DND-41 (cell line): ENCODE measurements around the gene ERC1.

Source experiments
- ATAC-seq: fragments of 200-7000 bp; cut with Tn5 transposase; 3 replicates; pipeline ENCODE4 v1.9.1; 2021; ENCODE audit warnings: low read depth; ENCODE audit not compliant: insufficient read depth
- DNase-seq: peaks from one replicate; pipeline ENCODE4 v3.0.0-alpha.2; 2020
- H2AFZ ChIP-seq: 2 replicates; pipeline ENCODE4 v1.6.0; 2012; ENCODE audit warnings: low read depth, low read length
- H3K27ac ChIP-seq: 2 replicates; pipeline ENCODE4 v1.5.1; 2012; ENCODE audit warnings: low read length, inconsistent platforms
- H3K27me3 ChIP-seq: fragments of 200-600 bp; sonication (generic); 2 replicates; pipeline ENCODE4 v1.6.0; 2012; ENCODE audit warnings: low read length, mild to moderate bottlenecking, inconsistent platforms; ENCODE audit not compliant: insufficient read depth, poor library complexity
- H3K36me3 ChIP-seq: 2 replicates; pipeline ENCODE4 v1.5.1; 2012; ENCODE audit warnings: low read length, inconsistent platforms; ENCODE audit not compliant: insufficient read depth
- H3K4me1 ChIP-seq: 2 replicates; pipeline ENCODE4 v1.5.1; 2012; ENCODE audit warnings: mild to moderate bottlenecking, low read length; ENCODE audit not compliant: insufficient read depth
- H3K4me2 ChIP-seq: 2 replicates; pipeline ENCODE4 v1.6.0; 2012; ENCODE audit warnings: mild to moderate bottlenecking, moderate library complexity, low read length, inconsistent platforms; ENCODE audit not compliant: insufficient read depth
- H3K4me3 ChIP-seq, 2 experiments: fragments of 200-600 bp in 1 of 2; shearing (Covaris generic) in 1 of 2; 2 replicates each; pipeline ENCODE4 v1.5.1; 2012 to 2016; ENCODE audit warnings: inconsistent platforms in 2 of 2, low read length in 2 of 2, mild to moderate bottlenecking in 2 of 2, low read depth in 1 of 2, moderate library complexity in 1 of 2
- H3K79me2 ChIP-seq: 2 replicates; pipeline ENCODE4 v1.6.0; 2012; ENCODE audit warnings: low read length, inconsistent platforms; ENCODE audit not compliant: insufficient read depth
- H3K9ac ChIP-seq: 2 replicates; pipeline ENCODE4 v1.6.0; 2012; ENCODE audit warnings: low read depth, mild to moderate bottlenecking, inconsistent platforms, low read length, moderate library complexity
- H3K9me3 ChIP-seq: 2 replicates; pipeline ENCODE4 v1.5.1; 2012; ENCODE audit warnings: low read length, moderate library complexity, mild to moderate bottlenecking, inconsistent platforms; ENCODE audit not compliant: insufficient read depth, severe bottlenecking
- H4K20me1 ChIP-seq: 2 replicates; pipeline ENCODE4 v1.6.0; 2012; ENCODE audit warnings: low read length; ENCODE audit not compliant: insufficient read depth
- CTCF ChIP-seq: IDR thresholded peaks from 2 replicates; pipeline ENCODE4 v1.5.1; 2012; ENCODE audit warnings: borderline replicate concordance, low read length, moderate library complexity, mild to moderate bottlenecking; ENCODE audit not compliant: poor library complexity, severe bottlenecking; ENCODE audit errors: extremely low read depth
- EZH2 ChIP-seq: IDR thresholded peaks from 3 replicates; pipeline ENCODE4 v1.6.1; 2012; ENCODE audit warnings: borderline replicate concordance, low read depth, mild to moderate bottlenecking, moderate library complexity, low read length, inconsistent platforms; ENCODE audit not compliant: severe bottlenecking

The ERC1 gene

GRCh38 chr12:1474574-1475153 is 483.6 kb downstream of the ERC1 start:
- Histone ChIP-seq H3K4me2 (no peak overlapping the region), H3K9me3 (no peaks in the 10 kb centered on the region), H3K27ac (peak overlapping the region; percentile 65), H3K79me2 (no peaks in the 10 kb centered on the region), H4K20me1 (no peaks in the 10 kb centered on the region), H3K4me3 (no peak overlapping the region), H3K36me3 (no peaks in the 10 kb centered on the region), H3K27me3 (no peaks in the 10 kb centered on the region), H2AFZ (no peak overlapping the region), H3K4me1 (peaks cover 28% of the 10 kb centered on the region), H3K9ac (no peak overlapping the region)
- DNase-seq (no peak), ATAC-seq (no peak)
- TF ChIP-seq EZH2, result no peak
- no peak for TF ChIP-seq CTCF

GRCh38 chr12:1479645-1480044 is 488.6 kb downstream of the ERC1 start:
- TF ChIP-seq CTCF, result no peak
- TF ChIP-seq EZH2, result no peak
- H3K27ac ChIP-seq, result no peak overlapping the region
- no peaks in the 10 kb centered on the region for H4K20me1 ChIP-seq
- H3K9ac ChIP-seq, result no peak overlapping the region
- H3K36me3 ChIP-seq, result no peaks in the 10 kb centered on the region
- H3K79me2 ChIP-seq, result no peaks in the 10 kb centered on the region
- DNase-seq (no peak), ATAC-seq (no peak)
- no peaks in the 10 kb centered on the region for H3K9me3 ChIP-seq
- no peak overlapping the region for H2AFZ ChIP-seq
- H3K27me3 ChIP-seq, result no peaks in the 10 kb centered on the region
- no peak overlapping the region for H3K4me3 ChIP-seq
- peaks cover 3% of the 10 kb centered on the region for H3K4me1 ChIP-seq
- no peak overlapping the region for H3K4me2 ChIP-seq

- no peaks in the 10 kb centered on the region for H3K9me3 ChIP-seq
- no peaks in the 10 kb centered on the region for H3K27me3 ChIP-seq
- no peaks in the 10 kb centered on the region for H3K4me1 ChIP-seq
- no peaks in the 10 kb centered on the region for H3K36me3 ChIP-seq
- no peak overlapping the region for H3K4me2 ChIP-seq
- no peak for ATAC-seq
- no peaks in the 10 kb centered on the region for H3K79me2 ChIP-seq
- H4K20me1 ChIP-seq, result no peaks in the 10 kb centered on the region
- DNase-seq, result no peak
- H2AFZ ChIP-seq, result no peak overlapping the region
- no peak overlapping the region for H3K27ac ChIP-seq
- no peak for TF ChIP-seq EZH2
- TF ChIP-seq CTCF, result no peak
- H3K4me3 ChIP-seq, result no peak overlapping the region
- no peak overlapping the region for H3K9ac ChIP-seq
Observed at GRCh38 chr12:1481326-1481725, 490.3 kb downstream of the ERC1 start.

GRCh38 chr12:1481906-1482305 is 490.9 kb downstream of the ERC1 start:
- no peak for TF ChIP-seq CTCF
- no peak for TF ChIP-seq EZH2
- Histone ChIP-seq H3K27ac (no peak overlapping the region), H4K20me1 (no peaks in the 10 kb centered on the region), H2AFZ (no peak overlapping the region), H3K27me3 (no peaks in the 10 kb centered on the region), H3K36me3 (no peaks in the 10 kb centered on the region), H3K9ac (no peak overlapping the region), H3K79me2 (no peaks in the 10 kb centered on the region), H3K4me2 (no peak overlapping the region), H3K9me3 (no peaks in the 10 kb centered on the region), H3K4me3 (no peak overlapping the region), H3K4me1 (peaks cover 2% of the 10 kb centered on the region)
- ATAC-seq (no peak), DNase-seq (no peak)
